Right atrium auricular region (tissue), 2 donors: Measurements from ENCODE around the gene STAMBP. TPM values are rescaled to one million over a fixed set of nuclear protein-coding genes. Genes with fewer than 3 reads are reported as not detected.
A peak's percentile ranks its signal among the peaks of the same experiment; 100 is the strongest.
"Not testable (repeated sequence)": the region's sequence is repeated elsewhere in the genome, so short reads cannot be mapped to it uniquely, and the experiment has no call there.

Experiments used
- DNase-seq: peaks from one replicate; pipeline ENCODE4 v3.0.0-alpha.2; 2019; ENCODE audit warnings: low spot score
- H3K27ac ChIP-seq, 2 donors: fragments of 200-600 bp; sonication (generic); 1 replicate in 1 of 2; 2 replicates in 1 of 2; pipeline ENCODE4 v1.5.1; 2016 to 2019
- H3K27me3 ChIP-seq, 2 donors: fragments of 200-600 bp; sonication (generic); one replicate each; pipeline versions ENCODE4 v1.5.1 to v1.6.0; 2017 to 2019
- H3K36me3 ChIP-seq: fragments of 200-600 bp; sonication (generic); one replicate; pipeline ENCODE4 v1.5.1; 2016
- H3K4me1 ChIP-seq, 2 donors: fragments of 200-600 bp; sonication (generic); one replicate each; pipeline versions ENCODE4 v1.5.1 to v1.6.0; 2017 to 2019
- H3K4me3 ChIP-seq, 2 donors: fragments of 200-600 bp; sonication (generic); 1 replicate in 1 of 2; 2 replicates in 1 of 2; pipeline ENCODE4 v1.5.1; 2017 to 2019; ENCODE audit warnings: mild to moderate bottlenecking in 1 of 2, moderate library complexity in 1 of 2
- H3K9me3 ChIP-seq, 2 donors: fragments of 200-600 bp; sonication (generic); one replicate each; pipeline ENCODE4 v1.5.1; 2019
- total RNA-seq, 2 donors: library from RNA; depleted of rRNA; stranded (reverse); fragments of >200 nt; gene quantifications; one replicate each; pipeline ENCODE4 v1.1.0, GENCODE V29; 2016
- TF ChIP-seq, protein P1 (sequence below), 2 donors: fragments of 200-600 bp; sonication (generic); IDR thresholded peaks; one replicate each; pipeline ENCODE4 v1.5.1; 2019; ENCODE audit warnings: antibody characterized with exemption in 2 of 2

The STAMBP gene
- total RNA-seq, 2 donors from 2014 or later = 23.3 to 37.3 TPM

DNA sequence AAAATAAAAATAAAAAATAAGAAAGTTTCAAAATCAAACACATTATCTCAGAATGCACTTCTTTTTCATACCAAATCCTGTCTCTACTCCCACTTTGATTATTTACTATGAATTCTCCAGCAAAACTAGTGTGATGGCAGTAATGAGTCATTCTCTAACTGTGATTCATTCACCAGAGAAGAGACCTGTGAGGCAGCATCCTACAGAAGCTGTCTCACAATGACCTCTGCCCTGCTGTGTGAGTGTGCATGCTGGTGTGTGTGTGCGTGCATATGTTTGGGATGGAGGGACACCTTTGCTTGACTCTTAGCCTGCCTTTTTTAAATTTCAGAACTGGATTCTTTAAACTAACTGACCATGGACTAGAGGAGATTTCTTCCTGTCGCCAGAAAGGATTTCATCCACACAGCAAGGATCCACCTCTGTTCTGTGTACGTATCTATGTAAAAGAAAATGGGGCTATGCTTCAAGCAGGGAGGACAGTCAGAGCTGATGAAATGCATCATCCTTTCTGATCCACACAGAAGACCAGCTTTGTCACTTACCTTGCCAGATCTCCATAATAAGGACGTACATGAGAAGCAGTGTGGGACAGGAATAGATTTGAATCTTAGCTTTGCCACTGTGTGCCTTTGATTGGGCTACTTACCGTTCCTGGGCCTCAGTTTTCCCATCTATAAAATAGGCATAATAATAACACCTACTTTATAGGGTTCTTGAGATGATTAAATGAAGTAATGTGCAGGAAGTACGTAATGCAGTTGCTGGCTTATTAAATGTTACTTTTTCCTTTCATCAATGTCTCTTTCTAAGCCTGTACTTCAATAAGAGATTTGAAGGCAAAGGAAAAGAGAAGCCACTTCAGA is 31.2 kb downstream of the STAMBP start:
- no peaks in the 10 kb centered on the region for H3K4me1 ChIP-seq
- no peaks in the 10 kb centered on the region for H3K9me3 ChIP-seq
- H3K27ac ChIP-seq = no peak overlapping the region
- H3K4me3 ChIP-seq = no peak overlapping the region
- TF ChIP-seq, protein P1, sequence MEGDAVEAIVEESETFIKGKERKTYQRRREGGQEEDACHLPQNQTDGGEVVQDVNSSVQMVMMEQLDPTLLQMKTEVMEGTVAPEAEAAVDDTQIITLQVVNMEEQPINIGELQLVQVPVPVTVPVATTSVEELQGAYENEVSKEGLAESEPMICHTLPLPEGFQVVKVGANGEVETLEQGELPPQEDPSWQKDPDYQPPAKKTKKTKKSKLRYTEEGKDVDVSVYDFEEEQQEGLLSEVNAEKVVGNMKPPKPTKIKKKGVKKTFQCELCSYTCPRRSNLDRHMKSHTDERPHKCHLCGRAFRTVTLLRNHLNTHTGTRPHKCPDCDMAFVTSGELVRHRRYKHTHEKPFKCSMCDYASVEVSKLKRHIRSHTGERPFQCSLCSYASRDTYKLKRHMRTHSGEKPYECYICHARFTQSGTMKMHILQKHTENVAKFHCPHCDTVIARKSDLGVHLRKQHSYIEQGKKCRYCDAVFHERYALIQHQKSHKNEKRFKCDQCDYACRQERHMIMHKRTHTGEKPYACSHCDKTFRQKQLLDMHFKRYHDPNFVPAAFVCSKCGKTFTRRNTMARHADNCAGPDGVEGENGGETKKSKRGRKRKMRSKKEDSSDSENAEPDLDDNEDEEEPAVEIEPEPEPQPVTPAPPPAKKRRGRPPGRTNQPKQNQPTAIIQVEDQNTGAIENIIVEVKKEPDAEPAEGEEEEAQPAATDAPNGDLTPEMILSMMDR (IDR thresholded peaks at IDR 0.05) = no peak
- no peak for DNase-seq
- H3K27me3 ChIP-seq = no peaks in the 10 kb centered on the region
- H3K36me3 ChIP-seq = peaks cover 77% of the 10 kb centered on the region

GRCh38 chr2:73862987-73863386 is 34.2 kb downstream of the STAMBP start:
- Histone ChIP-seq H3K36me3 (peaks cover 58% of the 10 kb centered on the region), H3K27me3 (no peaks in the 10 kb centered on the region), H3K27ac (no peak overlapping the region), H3K9me3 (no peaks in the 10 kb centered on the region), H3K4me3 (no peak overlapping the region), H3K4me1 (no peaks in the 10 kb centered on the region)
- TF ChIP-seq, protein P1 (IDR thresholded peaks at IDR 0.05) = no peak
- DNase-seq = no peak

DNA sequence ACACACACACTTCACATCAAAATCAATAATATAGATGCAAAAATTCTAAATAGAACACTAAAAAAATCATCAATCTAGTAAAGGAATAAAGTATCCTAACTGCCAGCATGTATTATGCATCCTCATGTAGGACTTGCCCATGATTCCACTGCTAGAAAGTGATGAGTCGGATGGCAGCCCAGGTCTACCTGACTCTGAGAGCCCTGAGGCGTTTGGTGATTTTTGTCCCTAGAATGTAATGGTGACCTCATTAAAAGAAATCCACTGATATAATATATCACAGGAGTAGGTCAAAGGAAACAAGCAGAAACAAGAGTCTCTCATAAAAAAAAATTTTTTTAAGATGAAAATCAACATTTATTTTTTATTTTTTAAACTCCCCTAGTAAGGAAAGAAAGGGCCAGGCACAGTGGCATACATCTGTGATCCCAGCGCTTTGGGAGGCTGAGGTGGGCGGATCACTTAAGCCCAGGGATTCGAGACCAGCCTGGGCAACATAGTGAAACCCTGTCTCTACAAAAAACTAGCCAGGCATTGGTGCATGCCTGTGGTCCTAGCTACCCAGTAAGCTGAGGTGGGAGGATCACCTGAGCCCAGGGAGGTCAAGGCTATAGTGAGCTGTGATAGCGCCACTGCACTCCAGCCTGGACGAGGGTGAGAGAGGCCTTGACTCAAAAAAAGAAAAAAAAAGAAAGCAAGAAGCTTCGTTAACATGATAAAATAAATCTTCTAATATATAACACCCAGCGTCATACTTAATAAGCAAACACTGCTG is 39.6 kb downstream of the STAMBP start:
- Histone ChIP-seq H3K9me3 (no peaks in the 10 kb centered on the region), H3K27me3 (no peaks in the 10 kb centered on the region), H3K4me1 (peaks cover 0 to 14% of the 10 kb centered on the region in 2 donors), H3K27ac (no peak overlapping the region), H3K4me3 (no peak overlapping the region), H3K36me3 (peaks cover 19% of the 10 kb centered on the region)
- DNase-seq = no peak
- TF ChIP-seq, protein P1 (IDR thresholded peaks at IDR 0.05) = no peak

DNA sequence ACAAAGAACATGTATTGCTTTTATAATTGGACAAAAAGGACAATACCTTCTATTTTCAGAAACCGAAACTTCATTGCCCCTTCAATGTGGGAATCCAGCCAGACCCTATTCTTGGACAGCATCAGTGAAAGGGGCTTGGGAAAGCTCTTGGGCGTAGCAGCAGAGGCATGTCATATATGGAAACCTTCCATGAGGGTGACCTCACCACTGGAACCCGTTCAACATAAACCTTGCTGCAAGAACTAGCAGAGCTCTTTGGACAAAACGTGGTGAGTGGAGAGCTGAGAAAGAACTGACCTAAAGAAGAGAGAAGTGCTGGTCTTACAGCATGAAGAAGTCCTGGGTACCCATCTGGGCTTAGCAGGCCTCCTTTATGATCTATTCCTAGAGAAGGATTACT is 41.3 kb downstream of the STAMBP start:
- Histone ChIP-seq H3K4me3 (no peak overlapping the region), H3K4me1 (peaks cover 0 to 14% of the 10 kb centered on the region in 2 donors), H3K27ac (peak overlapping the region; percentile 62 to 69), H3K27me3 (no peaks in the 10 kb centered on the region), H3K9me3 (no peaks in the 10 kb centered on the region), H3K36me3 (peaks cover 5% of the 10 kb centered on the region)
- peak; percentile 84 for DNase-seq
- TF ChIP-seq, protein P1 (IDR thresholded peaks at IDR 0.05) = no peak

DNA sequence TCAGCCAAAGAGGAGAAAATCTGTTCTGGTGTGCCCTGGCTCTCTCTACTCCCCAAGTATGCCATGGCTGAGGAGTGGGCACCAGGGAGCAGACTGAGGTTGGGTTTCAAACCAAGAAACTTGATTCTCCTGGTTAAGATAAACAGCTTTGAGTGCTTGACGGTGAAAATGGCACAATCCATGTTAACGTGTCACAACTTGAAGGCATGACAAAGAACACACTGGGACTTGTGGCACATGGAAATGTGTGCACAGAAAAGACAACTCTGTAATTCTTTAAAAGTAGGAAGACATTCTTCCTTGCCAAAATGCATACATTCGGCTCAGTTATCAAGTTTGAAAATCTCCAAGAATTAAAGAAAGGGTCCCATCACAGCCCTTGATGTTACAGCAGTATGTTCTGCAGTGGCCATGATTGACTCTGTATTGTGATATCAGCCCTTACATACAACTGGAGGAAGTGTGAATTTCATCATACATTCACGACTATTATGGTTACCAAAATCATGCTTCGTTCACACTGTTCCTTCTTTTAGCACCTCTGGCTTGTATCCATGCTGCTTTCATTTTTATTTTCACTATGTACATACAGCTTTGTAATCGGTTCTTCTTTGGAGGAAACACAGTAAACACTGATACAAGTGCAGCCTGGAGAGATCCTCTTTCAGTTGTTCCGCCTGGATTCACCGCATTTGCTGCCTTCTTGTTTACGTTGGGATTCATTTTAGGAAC is 48.5 kb downstream of the STAMBP start:
- Histone ChIP-seq H3K9me3 (no peaks in the 10 kb centered on the region), H3K27me3 (no peaks in the 10 kb centered on the region), H3K36me3 (no peaks in the 10 kb centered on the region), H3K4me1 (no peaks in the 10 kb centered on the region), H3K4me3 (no peak overlapping the region), H3K27ac (no peak overlapping the region)
- TF ChIP-seq, protein P1 (IDR thresholded peaks at IDR 0.05) = no peak
- DNase-seq = no peak

DNA sequence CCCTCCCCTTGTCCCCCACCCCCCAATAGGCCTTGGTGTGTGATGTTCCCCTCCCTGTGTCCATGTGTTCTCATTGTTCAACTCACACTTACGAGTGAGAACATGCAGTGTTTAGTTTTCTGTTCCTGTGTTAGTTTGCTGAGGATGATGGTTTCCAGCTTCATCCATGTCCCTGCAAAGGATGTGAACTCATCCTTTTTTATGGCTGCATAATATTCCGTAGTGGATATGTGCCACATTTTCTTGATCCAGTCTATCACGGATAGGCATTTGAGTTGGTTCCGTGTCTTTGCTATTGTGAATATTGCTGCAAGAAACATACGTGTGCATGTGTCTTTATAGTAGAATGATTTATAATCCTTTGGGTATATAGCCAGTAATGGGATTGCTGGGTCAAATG is 49.2 kb downstream of the STAMBP start:
- DNase-seq, H3K36me3 ChIP-seq, H3K27ac ChIP-seq, H3K4me1 ChIP-seq, H3K4me3 ChIP-seq, H3K27me3 ChIP-seq, H3K9me3 ChIP-seq: not testable (repeated sequence)
